HG02938 (cell line): ENCODE measurements around the gene GNAS.

Experiments used
- ATAC-seq: cut with Tn5 transposase; IDR thresholded peaks from one replicate; pipeline ENCODE4 v1.9.1; 2021; ENCODE audit warnings: mild to moderate bottlenecking, moderate library complexity; ENCODE audit not compliant: unreplicated experiment

GNAS gene

GRCh38 chr20:58851969-58852458, 502 bp upstream of the GNAS start:
- no peak for ATAC-seq

- ATAC-seq, result no peak
These were observed 950 bp downstream of the GNAS start for GRCh38 chr20:58853466-58853865.

GRCh38 chr20:58853976-58854637, 1.6 kb downstream of the GNAS start:
- ATAC-seq, result no peak

GRCh38 chr20:58854638-58855471, 2.3 kb downstream of the GNAS start:
- no peak for ATAC-seq

GRCh38 chr20:58855506-58856389, 3.2 kb downstream of the GNAS start:
- no peak for ATAC-seq

GRCh38 chr20:58863044-58863790, 10.7 kb downstream of the GNAS start:
- ATAC-seq, result no peak

- ATAC-seq, result no peak
These were observed 11.8 kb downstream of the GNAS start for GRCh38 chr20:58864346-58864745.

GRCh38 chr20:58865843-58866242, 13.3 kb downstream of the GNAS start:
- ATAC-seq, result no peak

GRCh38 chr20:58867211-58867610, 14.7 kb downstream of the GNAS start:
- ATAC-seq, result no peak

- ATAC-seq, result no peak
These were observed 16.3 kb downstream of the GNAS start for GRCh38 chr20:58868795-58869194.

GRCh38 chr20:58869662-58870227, 17.2 kb downstream of the GNAS start:
- ATAC-seq, result no peak

GRCh38 chr20:58870293-58871014, 17.9 kb downstream of the GNAS start:
- ATAC-seq, result no peak

GRCh38 chr20:58871533-58872102, 19.1 kb downstream of the GNAS start:
- ATAC-seq, result no peak

GRCh38 chr20:58874469-58874868, 22.0 kb downstream of the GNAS start:
- ATAC-seq, result no peak

GRCh38 chr20:58875111-58875510, 22.6 kb downstream of the GNAS start:
- ATAC-seq, result no peak

GRCh38 chr20:58875541-58876134, 23.1 kb downstream of the GNAS start:
- no peak for ATAC-seq

GRCh38 chr20:58876437-58876836, 23.9 kb downstream of the GNAS start:
- no peak for ATAC-seq

- ATAC-seq, result no peak
These were observed 24.8 kb downstream of the GNAS start for GRCh38 chr20:58877050-58877975.
